ENCODE results near the gene CDC23.

DNA sequence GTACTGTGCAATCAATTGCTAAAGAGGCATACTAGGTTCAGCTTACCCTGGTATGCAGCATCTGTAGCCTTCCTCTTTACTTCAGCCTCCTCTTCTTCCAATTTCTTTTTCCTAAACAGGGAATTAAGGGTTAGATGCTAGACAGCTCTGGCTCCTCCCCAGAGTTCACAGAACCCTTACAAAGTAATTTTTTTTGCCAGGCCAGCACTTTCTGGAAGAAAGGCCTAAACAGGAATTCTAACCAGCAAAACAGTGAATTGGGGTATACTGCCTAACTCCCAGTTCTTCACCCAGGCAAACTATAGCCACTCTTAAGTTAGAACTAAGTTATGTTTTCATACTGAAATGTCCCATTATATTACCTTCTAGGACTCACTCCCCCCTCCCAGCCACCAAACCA, 42.8 kb downstream of the CDC23 start:
- TF ChIP-seq, protein P1, sequence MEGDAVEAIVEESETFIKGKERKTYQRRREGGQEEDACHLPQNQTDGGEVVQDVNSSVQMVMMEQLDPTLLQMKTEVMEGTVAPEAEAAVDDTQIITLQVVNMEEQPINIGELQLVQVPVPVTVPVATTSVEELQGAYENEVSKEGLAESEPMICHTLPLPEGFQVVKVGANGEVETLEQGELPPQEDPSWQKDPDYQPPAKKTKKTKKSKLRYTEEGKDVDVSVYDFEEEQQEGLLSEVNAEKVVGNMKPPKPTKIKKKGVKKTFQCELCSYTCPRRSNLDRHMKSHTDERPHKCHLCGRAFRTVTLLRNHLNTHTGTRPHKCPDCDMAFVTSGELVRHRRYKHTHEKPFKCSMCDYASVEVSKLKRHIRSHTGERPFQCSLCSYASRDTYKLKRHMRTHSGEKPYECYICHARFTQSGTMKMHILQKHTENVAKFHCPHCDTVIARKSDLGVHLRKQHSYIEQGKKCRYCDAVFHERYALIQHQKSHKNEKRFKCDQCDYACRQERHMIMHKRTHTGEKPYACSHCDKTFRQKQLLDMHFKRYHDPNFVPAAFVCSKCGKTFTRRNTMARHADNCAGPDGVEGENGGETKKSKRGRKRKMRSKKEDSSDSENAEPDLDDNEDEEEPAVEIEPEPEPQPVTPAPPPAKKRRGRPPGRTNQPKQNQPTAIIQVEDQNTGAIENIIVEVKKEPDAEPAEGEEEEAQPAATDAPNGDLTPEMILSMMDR (IDR thresholded peaks at IDR 0.05) = no peak
- TF ChIP-seq EZH2 (IDR thresholded peaks at IDR 0.05; ENCODE audit: borderline replicate concordance, insufficient read depth, low read depth, low read length, poor library complexity, severe bottlenecking) = no peak
